Measurements from ENCODE around the gene MMP2. TPM values are rescaled to one million over a fixed set of nuclear protein-coding genes. Genes with fewer than 3 reads are reported as not detected.

MMP2 gene
- total RNA-seq, 3 donors from 2014 or later = 113 to 1,485 (median 459) TPM

GRCh38 chr16:55488306-55488705 lies 9.3 kb downstream of the MMP2 start:
- TF ChIP-seq POLR2A (IDR thresholded peaks at IDR 0.05) (no peak), POLR2AphosphoS5 (IDR thresholded peaks at IDR 0.05) (no peak)
- TF ChIP-seq, protein P1, sequence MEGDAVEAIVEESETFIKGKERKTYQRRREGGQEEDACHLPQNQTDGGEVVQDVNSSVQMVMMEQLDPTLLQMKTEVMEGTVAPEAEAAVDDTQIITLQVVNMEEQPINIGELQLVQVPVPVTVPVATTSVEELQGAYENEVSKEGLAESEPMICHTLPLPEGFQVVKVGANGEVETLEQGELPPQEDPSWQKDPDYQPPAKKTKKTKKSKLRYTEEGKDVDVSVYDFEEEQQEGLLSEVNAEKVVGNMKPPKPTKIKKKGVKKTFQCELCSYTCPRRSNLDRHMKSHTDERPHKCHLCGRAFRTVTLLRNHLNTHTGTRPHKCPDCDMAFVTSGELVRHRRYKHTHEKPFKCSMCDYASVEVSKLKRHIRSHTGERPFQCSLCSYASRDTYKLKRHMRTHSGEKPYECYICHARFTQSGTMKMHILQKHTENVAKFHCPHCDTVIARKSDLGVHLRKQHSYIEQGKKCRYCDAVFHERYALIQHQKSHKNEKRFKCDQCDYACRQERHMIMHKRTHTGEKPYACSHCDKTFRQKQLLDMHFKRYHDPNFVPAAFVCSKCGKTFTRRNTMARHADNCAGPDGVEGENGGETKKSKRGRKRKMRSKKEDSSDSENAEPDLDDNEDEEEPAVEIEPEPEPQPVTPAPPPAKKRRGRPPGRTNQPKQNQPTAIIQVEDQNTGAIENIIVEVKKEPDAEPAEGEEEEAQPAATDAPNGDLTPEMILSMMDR (IDR thresholded peaks at IDR 0.05) = no peak
- H3K4me3 ChIP-seq = peak overlapping the region in 1 of 3 donors; percentile 40
- intact Hi-C loops (cut with DNase I; ENCODE audit: low total_unique reads) = no loop called here
- H3K36me3 ChIP-seq = no peaks in the 10 kb centered on the region
- no peaks in the 10 kb centered on the region for H3K9me3 ChIP-seq
- no peaks in the 10 kb centered on the region for H3K27me3 ChIP-seq
- peak overlapping the region; percentile 73 to 91 for H3K27ac ChIP-seq
- H3K4me1 ChIP-seq = peaks cover 0 to 10% of the 10 kb centered on the region in 2 donors
- DNase-seq (ENCODE audit: low spot score in 2 of 2) = no peak

DNA sequence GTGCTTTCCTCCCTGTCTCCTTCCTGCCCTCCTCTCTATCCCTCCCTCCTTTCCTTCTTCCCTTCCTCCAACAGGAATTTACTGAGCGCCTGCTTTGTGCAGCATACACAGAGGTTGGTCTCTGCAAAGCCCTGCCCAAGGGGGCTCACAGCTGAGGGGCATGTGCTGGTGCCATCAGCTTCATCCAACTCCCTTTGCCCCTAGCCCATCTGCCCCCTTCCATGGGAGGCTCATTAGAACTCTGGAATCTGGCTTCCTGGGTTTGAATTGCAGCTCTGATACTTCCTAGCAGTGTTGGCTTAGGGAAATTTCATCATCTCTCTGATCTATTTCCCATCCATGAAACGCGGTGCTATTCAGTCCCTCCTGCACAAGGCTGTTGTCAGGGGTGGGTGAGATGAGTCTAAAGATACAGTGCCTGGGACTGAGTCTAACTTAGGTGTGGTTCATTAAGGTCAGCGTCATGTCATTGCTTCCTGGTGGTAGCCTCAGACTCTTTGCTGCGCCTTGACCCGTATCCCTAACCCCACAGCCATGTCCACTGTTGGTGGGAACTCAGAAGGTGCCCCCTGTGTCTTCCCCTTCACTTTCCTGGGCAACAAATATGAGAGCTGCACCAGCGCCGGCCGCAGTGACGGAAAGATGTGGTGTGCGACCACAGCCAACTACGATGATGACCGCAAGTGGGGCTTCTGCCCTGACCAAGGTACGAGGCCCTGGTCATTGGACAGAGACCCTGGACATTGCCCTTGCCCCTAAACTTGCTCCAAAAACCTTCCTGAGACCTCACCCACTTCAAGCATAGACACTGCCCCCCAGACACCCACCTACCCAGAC lies 10.3 kb downstream of the MMP2 start:
- no peaks in the 10 kb centered on the region for H3K36me3 ChIP-seq

DNA sequence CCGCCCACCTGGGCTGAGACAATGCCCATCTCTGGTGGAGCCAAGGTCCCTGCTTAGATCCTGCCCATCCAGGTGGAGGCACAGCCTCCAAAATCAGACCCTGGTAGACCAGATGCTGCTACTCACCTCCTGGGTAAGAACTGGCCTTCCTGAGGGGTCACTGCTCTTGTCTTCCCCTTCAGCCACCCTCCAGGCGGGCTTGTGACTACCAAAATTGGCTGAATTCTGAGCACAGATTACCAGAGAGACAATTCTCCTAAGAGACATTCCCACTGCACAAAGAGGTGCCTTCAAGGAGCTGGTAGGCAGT lies 10.9 kb downstream of the MMP2 start:
- no peak for DNase-seq (ENCODE audit: low spot score in 2 of 2)
- TF ChIP-seq, protein P1 (IDR thresholded peaks at IDR 0.05) = no peak
- TF ChIP-seq POLR2A (IDR thresholded peaks at IDR 0.05) (no peak), POLR2AphosphoS5 (IDR thresholded peaks at IDR 0.05) (no peak)

More for the DNA sequence above, 10.3 kb downstream of the MMP2 start:
- Histone ChIP-seq H3K4me1 (peaks cover 0 to 10% of the 10 kb centered on the region in 2 donors), H3K27me3 (no peaks in the 10 kb centered on the region), H3K27ac (peak overlapping the region; percentile 73 to 91), H3K4me3 (no peak overlapping the region), H3K9me3 (no peaks in the 10 kb centered on the region)
- TF ChIP-seq POLR2A (IDR thresholded peaks at IDR 0.05) (no peak), POLR2AphosphoS5 (IDR thresholded peaks at IDR 0.05) (no peak)
- TF ChIP-seq, protein P1 (IDR thresholded peaks at IDR 0.05) = no peak
- intact Hi-C loops (cut with DNase I; ENCODE audit: low total_unique reads) = no loop called here
- DNase-seq (ENCODE audit: low spot score in 2 of 2) = no peak

DNA sequence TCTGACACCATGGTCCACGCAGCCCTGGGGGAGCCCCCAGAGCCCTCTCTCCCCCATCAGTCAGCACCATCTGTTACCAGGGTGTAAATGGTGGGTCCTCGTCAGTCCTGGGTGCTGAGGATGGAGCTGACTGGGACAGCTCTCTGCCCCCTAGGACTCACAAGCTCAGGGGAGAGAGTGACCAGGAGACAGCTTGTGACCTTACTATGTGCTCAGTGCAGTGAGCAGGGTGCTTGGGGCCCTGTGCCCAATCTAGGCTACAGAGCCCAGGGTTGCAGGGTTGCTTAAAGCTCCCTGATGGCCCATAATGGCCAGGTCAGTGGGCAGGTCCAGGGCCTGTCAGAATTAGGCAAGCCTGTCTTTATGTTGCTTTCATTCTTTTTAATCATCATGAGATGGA lies 11.3 kb downstream of the MMP2 start:
- no peaks in the 10 kb centered on the region for H3K9me3 ChIP-seq
- no peak for TF ChIP-seq POLR2A (IDR thresholded peaks at IDR 0.05)
- no peaks in the 10 kb centered on the region for H3K36me3 ChIP-seq
- no peak for DNase-seq (ENCODE audit: low spot score in 2 of 2)
- intact Hi-C loops (cut with DNase I; ENCODE audit: low total_unique reads) = no loop called here
- H3K27ac ChIP-seq = peak overlapping the region; percentile 73 to 91
- no peak overlapping the region for H3K4me3 ChIP-seq
- H3K4me1 ChIP-seq = peaks cover 5 to 10% of the 10 kb centered on the region in 2 donors
- H3K27me3 ChIP-seq = no peaks in the 10 kb centered on the region

More for the DNA sequence above, 10.9 kb downstream of the MMP2 start:
- Histone ChIP-seq H3K27ac (peak overlapping the region; percentile 73 to 91), H3K27me3 (no peaks in the 10 kb centered on the region), H3K36me3 (no peaks in the 10 kb centered on the region), H3K4me1 (peaks cover 5 to 10% of the 10 kb centered on the region in 2 donors), H3K4me3 (no peak overlapping the region), H3K9me3 (no peaks in the 10 kb centered on the region)
- intact Hi-C loops (cut with DNase I; ENCODE audit: low total_unique reads) = no loop called here

GRCh38 chr16:55491691-55492090 lies 12.7 kb downstream of the MMP2 start:
- Histone ChIP-seq H3K9me3 (no peaks in the 10 kb centered on the region), H3K27ac (peak overlapping the region; percentile 73 to 91), H3K4me3 (peak overlapping the region in 1 of 3 donors; percentile 34), H3K4me1 (peaks cover 5 to 15% of the 10 kb centered on the region in 2 donors), H3K27me3 (no peaks in the 10 kb centered on the region), H3K36me3 (no peaks in the 10 kb centered on the region)
- TF ChIP-seq, protein P1 (IDR thresholded peaks at IDR 0.05) = no peak
- peak in 1 of 3 donors; percentile 49 for TF ChIP-seq POLR2AphosphoS5 (IDR thresholded peaks at IDR 0.05)
- intact Hi-C loops (cut with DNase I; ENCODE audit: low total_unique reads) = no loop called here
- peak in 1 of 2 donors; percentile 66 for DNase-seq (ENCODE audit: low spot score in 2 of 2)
